DOHH2 (cell line): ENCODE results near the gene ATG4A.

Experiments
- EZH2phosphoT487 ChIP-seq: fragments of 200-600 bp; sonication (generic); IDR thresholded peaks from 2 replicates; pipeline ENCODE4 v1.6.1; 2017; ENCODE audit warnings: borderline replicate concordance, mild to moderate bottlenecking, antibody characterized with exemption, low read length, moderate library complexity, mixed read lengths
- TF ChIP-seq, protein P1 (sequence below): fragments of 200-600 bp; sonication (generic); IDR thresholded peaks from one replicate; pipeline ENCODE4 v1.5.1; 2014; ENCODE audit warnings: antibody characterized with exemption, mild to moderate bottlenecking, low read depth, low read length; ENCODE audit not compliant: poor library complexity, severe bottlenecking

DNA sequence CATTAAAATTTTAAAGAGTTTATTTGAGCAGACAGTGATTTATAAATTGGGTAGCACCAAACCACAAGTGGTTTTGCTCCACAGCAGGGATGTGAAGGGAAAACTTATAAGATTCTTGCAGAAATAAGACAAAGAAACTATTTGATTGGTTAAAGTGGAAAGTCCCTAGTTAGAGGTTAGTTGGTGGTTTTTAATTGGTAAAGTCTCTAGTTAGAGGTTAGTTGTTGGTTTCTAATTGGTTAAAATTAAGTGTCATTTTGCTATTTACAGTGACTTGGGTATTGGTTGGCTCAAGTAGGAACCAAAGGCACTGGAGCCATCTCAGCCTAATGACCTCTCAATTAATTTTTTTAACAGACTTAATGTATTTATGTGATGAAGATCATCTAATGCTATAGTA, 23.0 kb downstream of the ATG4A start:
- TF ChIP-seq, protein P1, sequence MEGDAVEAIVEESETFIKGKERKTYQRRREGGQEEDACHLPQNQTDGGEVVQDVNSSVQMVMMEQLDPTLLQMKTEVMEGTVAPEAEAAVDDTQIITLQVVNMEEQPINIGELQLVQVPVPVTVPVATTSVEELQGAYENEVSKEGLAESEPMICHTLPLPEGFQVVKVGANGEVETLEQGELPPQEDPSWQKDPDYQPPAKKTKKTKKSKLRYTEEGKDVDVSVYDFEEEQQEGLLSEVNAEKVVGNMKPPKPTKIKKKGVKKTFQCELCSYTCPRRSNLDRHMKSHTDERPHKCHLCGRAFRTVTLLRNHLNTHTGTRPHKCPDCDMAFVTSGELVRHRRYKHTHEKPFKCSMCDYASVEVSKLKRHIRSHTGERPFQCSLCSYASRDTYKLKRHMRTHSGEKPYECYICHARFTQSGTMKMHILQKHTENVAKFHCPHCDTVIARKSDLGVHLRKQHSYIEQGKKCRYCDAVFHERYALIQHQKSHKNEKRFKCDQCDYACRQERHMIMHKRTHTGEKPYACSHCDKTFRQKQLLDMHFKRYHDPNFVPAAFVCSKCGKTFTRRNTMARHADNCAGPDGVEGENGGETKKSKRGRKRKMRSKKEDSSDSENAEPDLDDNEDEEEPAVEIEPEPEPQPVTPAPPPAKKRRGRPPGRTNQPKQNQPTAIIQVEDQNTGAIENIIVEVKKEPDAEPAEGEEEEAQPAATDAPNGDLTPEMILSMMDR, result no peak
- TF ChIP-seq EZH2phosphoT487, result no peak
